ENCODE results near the gene UTP14C. TPM values are rescaled to one million over a fixed set of nuclear protein-coding genes. Genes with fewer than 3 reads are reported as not detected.
"Not testable (repeated sequence)": the region's sequence is repeated elsewhere in the genome, so short reads cannot be mapped to it uniquely, and the experiment has no call there.

The UTP14C gene
- total and polyA plus RNA-seq, 2 donors, result 5.7 to 10.2 TPM

GRCh38 chr13:51984904-51985303, 39.6 kb upstream of the UTP14C start:
- H3K27me3 ChIP-seq (ENCODE audit: control insufficient read depth in 2 of 2, insufficient read depth in 1 of 2, low read length in 1 of 2); H3K4me1 ChIP-seq (ENCODE audit: control insufficient read depth in 2 of 2, insufficient read depth in 2 of 2, low read length in 2 of 2); H3K4me3 ChIP-seq (ENCODE audit: low read length in 2 of 2); H3K27ac ChIP-seq (ENCODE audit: low read depth in 1 of 2, low read length in 1 of 2); DNase-seq (ENCODE audit: low read depth in 6 of 9, low spot score in 9 of 9); H3K9me3 ChIP-seq (ENCODE audit: control insufficient read depth in 2 of 2, insufficient read depth in 1 of 2, low read length in 1 of 2); H3K36me3 ChIP-seq (ENCODE audit: control insufficient read depth in 2 of 2, insufficient read depth in 2 of 2, low read length in 1 of 2): not testable (repeated sequence)
- WGBS, result 96% methylated on average over 4 of the region's 4 CpGs

DNA sequence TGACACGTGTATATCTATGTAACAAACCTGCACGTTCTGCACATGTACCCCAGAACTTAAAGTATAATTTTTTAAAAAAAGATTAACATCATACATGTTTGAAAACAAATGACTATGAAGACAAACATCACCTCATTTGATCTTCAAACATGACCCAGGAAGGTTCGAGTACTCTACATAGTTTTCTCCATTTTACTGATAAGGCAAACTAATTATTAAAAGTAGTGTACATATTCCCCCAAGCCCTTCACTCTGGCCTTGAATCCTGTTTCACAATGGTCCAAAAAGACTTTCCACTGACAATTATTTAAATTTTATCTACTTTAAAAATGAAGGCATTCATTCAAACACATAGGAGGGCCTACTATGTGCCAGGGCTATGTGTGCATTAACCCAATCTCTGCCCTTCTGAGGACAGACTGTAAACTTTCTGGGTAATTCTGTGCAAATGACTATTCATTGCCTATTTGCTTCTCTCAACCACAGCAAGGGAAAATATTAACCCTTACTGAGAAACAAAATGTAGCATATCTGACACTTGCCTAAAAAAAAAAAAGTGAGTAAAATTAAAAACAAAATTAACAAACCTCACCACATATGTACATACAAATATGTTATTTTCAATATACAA, 35.4 kb upstream of the UTP14C start:
- Histone ChIP-seq H3K4me1 (ENCODE audit: control insufficient read depth in 2 of 2, insufficient read depth in 2 of 2, low read length in 2 of 2) (no peaks in the 10 kb centered on the region), H3K4me3 (ENCODE audit: low read length in 2 of 2) (no peak overlapping the region), H3K9me3 (ENCODE audit: control insufficient read depth in 2 of 2, insufficient read depth in 1 of 2, low read length in 1 of 2) (no peaks in the 10 kb centered on the region), H3K36me3 (ENCODE audit: control insufficient read depth in 2 of 2, insufficient read depth in 2 of 2, low read length in 1 of 2) (no peaks in the 10 kb centered on the region), H3K27me3 (ENCODE audit: control insufficient read depth in 2 of 2, insufficient read depth in 1 of 2, low read length in 1 of 2) (no peaks in the 10 kb centered on the region), H3K27ac (ENCODE audit: low read depth in 1 of 2, low read length in 1 of 2) (no peak overlapping the region)
- no peak for DNase-seq (ENCODE audit: low read depth in 6 of 9, low spot score in 9 of 9)
- WGBS, result 97% methylated on average over 3 of the region's 3 CpGs

DNA sequence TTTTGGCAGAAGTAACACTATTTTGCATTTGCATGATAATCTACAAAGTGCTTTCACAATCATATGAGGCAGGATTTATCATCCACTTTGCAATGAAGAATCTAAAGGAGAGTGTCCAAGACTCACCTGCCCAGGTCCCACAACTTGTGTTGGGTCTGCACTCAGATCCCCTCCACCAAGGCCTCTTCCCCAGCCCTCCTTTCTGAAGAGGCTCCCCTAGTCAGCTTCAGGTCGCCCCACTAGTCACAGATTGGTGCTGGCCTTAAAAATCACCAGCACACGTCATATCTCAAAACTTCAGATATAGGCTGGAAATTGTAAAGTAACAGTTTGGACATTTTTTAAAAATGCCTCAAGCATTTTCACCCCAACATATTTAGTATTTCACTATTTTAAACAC, 30.8 kb upstream of the UTP14C start:
- H3K4me3 ChIP-seq (ENCODE audit: low read length in 2 of 2), result no peak overlapping the region
- H3K4me1 ChIP-seq (ENCODE audit: control insufficient read depth in 2 of 2, insufficient read depth in 2 of 2, low read length in 2 of 2), result peaks cover 0 to 1% of the 10 kb centered on the region in 2 donors
- H3K27ac ChIP-seq (ENCODE audit: low read depth in 1 of 2, low read length in 1 of 2), result no peak overlapping the region
- WGBS, result 98% methylated on average over 2 of the region's 2 CpGs
- no peaks in the 10 kb centered on the region for H3K36me3 ChIP-seq (ENCODE audit: control insufficient read depth in 2 of 2, insufficient read depth in 2 of 2, low read length in 1 of 2)
- DNase-seq (ENCODE audit: low read depth in 6 of 9, low spot score in 9 of 9), result no peak
- H3K9me3 ChIP-seq (ENCODE audit: control insufficient read depth in 2 of 2, insufficient read depth in 1 of 2, low read length in 1 of 2), result no peaks in the 10 kb centered on the region
- no peaks in the 10 kb centered on the region for H3K27me3 ChIP-seq (ENCODE audit: control insufficient read depth in 2 of 2, insufficient read depth in 1 of 2, low read length in 1 of 2)

GRCh38 chr13:51995677-51996551, 28.6 kb upstream of the UTP14C start:
- no peaks in the 10 kb centered on the region for H3K27me3 ChIP-seq (ENCODE audit: control insufficient read depth in 2 of 2, insufficient read depth in 1 of 2, low read length in 1 of 2)
- no peak for DNase-seq (ENCODE audit: low read depth in 6 of 9, low spot score in 9 of 9)
- no peak overlapping the region for H3K27ac ChIP-seq (ENCODE audit: low read depth in 1 of 2, low read length in 1 of 2)
- no peak overlapping the region for H3K4me3 ChIP-seq (ENCODE audit: low read length in 2 of 2)
- H3K4me1 ChIP-seq (ENCODE audit: control insufficient read depth in 2 of 2, insufficient read depth in 2 of 2, low read length in 2 of 2), result peaks cover 0 to 7% of the 10 kb centered on the region in 2 donors
- whole genome bisulfite sequencing, result 59% methylated on average over 9 of the region's 9 CpGs
- H3K36me3 ChIP-seq (ENCODE audit: control insufficient read depth in 2 of 2, insufficient read depth in 2 of 2, low read length in 1 of 2), result no peaks in the 10 kb centered on the region
- no peaks in the 10 kb centered on the region for H3K9me3 ChIP-seq (ENCODE audit: control insufficient read depth in 2 of 2, insufficient read depth in 1 of 2, low read length in 1 of 2)

DNA sequence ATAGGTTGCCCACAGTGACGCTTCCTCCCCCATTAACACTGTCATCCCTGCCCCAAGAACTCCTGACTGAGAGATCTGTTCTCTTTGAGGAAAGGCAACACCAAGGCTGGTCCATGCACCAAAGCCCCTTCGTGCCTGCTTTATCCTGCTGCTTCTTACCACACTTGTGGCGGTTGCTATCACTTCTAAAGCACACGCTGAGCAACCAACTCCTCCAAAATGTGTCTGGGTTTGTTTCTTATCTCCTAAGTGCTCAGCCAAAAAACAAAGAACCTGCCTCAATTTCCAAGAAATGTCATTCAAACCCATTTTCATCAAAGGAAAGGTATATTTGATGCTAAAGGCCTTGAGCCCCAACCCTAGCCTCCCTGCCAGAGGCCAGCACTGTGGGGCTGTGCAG, 27.9 kb upstream of the UTP14C start:
- H3K9me3 ChIP-seq (ENCODE audit: control insufficient read depth in 2 of 2, insufficient read depth in 1 of 2, low read length in 1 of 2), result no peaks in the 10 kb centered on the region
- no peaks in the 10 kb centered on the region for H3K36me3 ChIP-seq (ENCODE audit: control insufficient read depth in 2 of 2, insufficient read depth in 2 of 2, low read length in 1 of 2)
- H3K4me1 ChIP-seq (ENCODE audit: control insufficient read depth in 2 of 2, insufficient read depth in 2 of 2, low read length in 2 of 2), result peaks cover 0 to 7% of the 10 kb centered on the region in 2 donors
- H3K4me3 ChIP-seq (ENCODE audit: low read length in 2 of 2), result no peak overlapping the region
- 96% methylated on average over 4 of the region's 4 CpGs for WGBS
- DNase-seq (ENCODE audit: low read depth in 6 of 9, low spot score in 9 of 9), result no peak
- no peaks in the 10 kb centered on the region for H3K27me3 ChIP-seq (ENCODE audit: control insufficient read depth in 2 of 2, insufficient read depth in 1 of 2, low read length in 1 of 2)
- no peak overlapping the region for H3K27ac ChIP-seq (ENCODE audit: low read depth in 1 of 2, low read length in 1 of 2)

DNA sequence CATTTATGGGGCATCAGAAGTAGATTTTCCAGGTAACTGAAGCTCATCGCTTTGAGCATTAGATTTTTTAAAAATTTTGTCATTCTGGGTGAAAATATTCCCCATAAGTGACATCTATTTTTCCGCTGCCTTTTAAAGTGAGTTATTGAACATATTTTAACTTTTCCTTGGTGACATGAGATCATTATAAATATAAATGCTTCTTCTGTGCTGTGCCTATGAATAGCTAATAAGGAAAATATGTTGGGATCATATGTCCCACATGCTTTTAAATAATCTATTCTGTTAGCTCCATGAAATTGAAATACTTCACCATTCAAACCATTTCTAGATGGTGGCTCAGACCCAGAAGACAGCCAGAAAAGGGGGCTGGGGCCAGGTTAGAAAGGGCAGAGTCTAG, 27.3 kb upstream of the UTP14C start:
- Histone ChIP-seq H3K4me3 (ENCODE audit: low read length in 2 of 2) (no peak overlapping the region), H3K27me3 (ENCODE audit: control insufficient read depth in 2 of 2, insufficient read depth in 1 of 2, low read length in 1 of 2) (no peaks in the 10 kb centered on the region), H3K36me3 (ENCODE audit: control insufficient read depth in 2 of 2, insufficient read depth in 2 of 2, low read length in 1 of 2) (no peaks in the 10 kb centered on the region), H3K4me1 (ENCODE audit: control insufficient read depth in 2 of 2, insufficient read depth in 2 of 2, low read length in 2 of 2) (peaks cover 0 to 7% of the 10 kb centered on the region in 2 donors), H3K9me3 (ENCODE audit: control insufficient read depth in 2 of 2, insufficient read depth in 1 of 2, low read length in 1 of 2) (no peaks in the 10 kb centered on the region), H3K27ac (ENCODE audit: low read depth in 1 of 2, low read length in 1 of 2) (no peak overlapping the region)
- WGBS, result over 99% methylated on average over 2 of the region's 2 CpGs
- DNase-seq (ENCODE audit: low read depth in 6 of 9, low spot score in 9 of 9), result no peak

- DNase-seq (ENCODE audit: low read depth in 6 of 9, low spot score in 9 of 9), result no peak
- Histone ChIP-seq H3K9me3 (ENCODE audit: control insufficient read depth in 2 of 2, insufficient read depth in 1 of 2, low read length in 1 of 2) (no peaks in the 10 kb centered on the region), H3K27ac (ENCODE audit: low read depth in 1 of 2, low read length in 1 of 2) (no peak overlapping the region), H3K36me3 (ENCODE audit: control insufficient read depth in 2 of 2, insufficient read depth in 2 of 2, low read length in 1 of 2) (no peaks in the 10 kb centered on the region), H3K27me3 (ENCODE audit: control insufficient read depth in 2 of 2, insufficient read depth in 1 of 2, low read length in 1 of 2) (no peaks in the 10 kb centered on the region), H3K4me1 (ENCODE audit: control insufficient read depth in 2 of 2, insufficient read depth in 2 of 2, low read length in 2 of 2) (peaks cover 0 to 7% of the 10 kb centered on the region in 2 donors), H3K4me3 (ENCODE audit: low read length in 2 of 2) (no peak overlapping the region)
- WGBS, result 95% methylated on average over 8 of the region's 8 CpGs
These were observed 26.7 kb upstream of the UTP14C start for GRCh38 chr13:51997641-51998330.

- no peak overlapping the region for H3K27ac ChIP-seq (ENCODE audit: low read depth in 1 of 2, low read length in 1 of 2)
- 84% methylated on average over 6 of the region's 6 CpGs for WGBS
- peaks cover 0 to 7% of the 10 kb centered on the region in 2 donors for H3K4me1 ChIP-seq (ENCODE audit: control insufficient read depth in 2 of 2, insufficient read depth in 2 of 2, low read length in 2 of 2)
- H3K9me3 ChIP-seq (ENCODE audit: control insufficient read depth in 2 of 2, insufficient read depth in 1 of 2, low read length in 1 of 2), result no peaks in the 10 kb centered on the region
- H3K27me3 ChIP-seq (ENCODE audit: control insufficient read depth in 2 of 2, insufficient read depth in 1 of 2, low read length in 1 of 2), result no peaks in the 10 kb centered on the region
- DNase-seq (ENCODE audit: low read depth in 6 of 9, low spot score in 9 of 9), result no peak
- H3K4me3 ChIP-seq (ENCODE audit: low read length in 2 of 2), result no peak overlapping the region
- no peaks in the 10 kb centered on the region for H3K36me3 ChIP-seq (ENCODE audit: control insufficient read depth in 2 of 2, insufficient read depth in 2 of 2, low read length in 1 of 2)
These were observed 25.6 kb upstream of the UTP14C start for GRCh38 chr13:51998723-51999509.

Measured in thymus (tissue), 11 donors.